NCI-H1930 (cell line): ENCODE data around the gene CCDC83.
"Not testable (repeated sequence)": the region's sequence is repeated elsewhere in the genome, so short reads cannot be mapped to it uniquely, and the experiment has no call there.

Source experiments
- DNase-seq, 2 experiments: peaks; one replicate each; lab custom pipeline; 2025; lab: John Stamatoyannopoulos, UW

Gene CCDC83

GRCh38 chr11:85941380-85941973, 86.3 kb downstream of the CCDC83 start:
- DNase-seq, result peak in 1 of 2 experiments; percentile 13

GRCh38 chr11:85945296-85945695, 90.1 kb downstream of the CCDC83 start:
- no peak for DNase-seq

- no peak for DNase-seq
Observed at GRCh38 chr11:85945788-85946187, 90.6 kb downstream of the CCDC83 start.

GRCh38 chr11:85946221-85946620, 91.0 kb downstream of the CCDC83 start:
- DNase-seq, result no peak

GRCh38 chr11:85947431-85948272, 92.5 kb downstream of the CCDC83 start:
- no peak for DNase-seq

GRCh38 chr11:85948884-85949283, 93.7 kb downstream of the CCDC83 start:
- no peak for DNase-seq

GRCh38 chr11:85949798-85950197, 94.6 kb downstream of the CCDC83 start:
- DNase-seq, result no peak

GRCh38 chr11:85950317-85951048, 95.3 kb downstream of the CCDC83 start:
- no peak for DNase-seq

GRCh38 chr11:85951049-85951405, 95.8 kb downstream of the CCDC83 start:
- no peak for DNase-seq

GRCh38 chr11:85951428-85952107, 96.4 kb downstream of the CCDC83 start:
- no peak for DNase-seq

GRCh38 chr11:85952108-85952485, 96.9 kb downstream of the CCDC83 start:
- DNase-seq, result not testable (repeated sequence)

GRCh38 chr11:85953491-85954143, 98.4 kb downstream of the CCDC83 start:
- no peak for DNase-seq

- no peak for DNase-seq
Observed at GRCh38 chr11:85955531-85955930, 100.3 kb downstream of the CCDC83 start.

- no peak for DNase-seq
Observed at GRCh38 chr11:85960678-85961077, 105.5 kb downstream of the CCDC83 start.

- no peak for DNase-seq
Observed at GRCh38 chr11:85961130-85961529, 105.9 kb downstream of the CCDC83 start.

GRCh38 chr11:85961930-85962363, 106.8 kb downstream of the CCDC83 start:
- DNase-seq, result no peak

- no peak for DNase-seq
Observed at GRCh38 chr11:85965202-85965601, 110.0 kb downstream of the CCDC83 start.

- DNase-seq, result no peak
Observed at GRCh38 chr11:85967457-85967856, 112.3 kb downstream of the CCDC83 start.
